CD14-positive monocyte (primary cell): ENCODE results near the gene ESPN. TPM values are rescaled to one million over a fixed set of nuclear protein-coding genes. Genes with fewer than 3 reads are reported as not detected.

Experiments
- DNase-seq, 3 donors: peaks; one replicate each; pipeline ENCODE4 v3.0.0-alpha.2; 2011 to 2022
- H2AFZ ChIP-seq: 2 replicates; pipeline ENCODE4 v1.6.0; 2012; ENCODE audit warnings: mild to moderate bottlenecking, low read depth, low read length, inconsistent platforms; ENCODE audit not compliant: insufficient read depth, poor library complexity, severe bottlenecking
- H3K27ac ChIP-seq, 2 donors: 1 replicate in 1 of 2; 2 replicates in 1 of 2; pipeline ENCODE4 v1.5.1; 2012 to 2013; ENCODE audit warnings: low read length in 2 of 2, control low read depth in 1 of 2, inconsistent platforms in 1 of 2, low read depth in 1 of 2, mild to moderate bottlenecking in 1 of 2
- H3K27me3 ChIP-seq, 2 donors: one replicate each; pipeline versions ENCODE4 v1.6.0 to v1.6.1; 2011 to 2013; ENCODE audit warnings: low read length in 2 of 2; ENCODE audit not compliant: control insufficient read depth in 2 of 2, insufficient read depth in 2 of 2
- H3K36me3 ChIP-seq, 2 donors: replicated peaks in 1 of 2; 1 replicate in 1 of 2; 2 replicates in 1 of 2; pipeline versions ENCODE4 v1.5.1 to v1.6.1; 2012 to 2013; ENCODE audit warnings: low read length in 2 of 2, control low read depth in 1 of 2, inconsistent platforms in 1 of 2, mild to moderate bottlenecking in 1 of 2; ENCODE audit not compliant: insufficient read depth in 2 of 2, control insufficient read depth in 1 of 2
- H3K4me1 ChIP-seq, 2 donors: 1 replicate in 1 of 2; 2 replicates in 1 of 2; pipeline versions ENCODE4 v1.5.1 to v1.6.1; 2012 to 2013; ENCODE audit warnings: low read length in 2 of 2, control low read depth in 1 of 2, inconsistent platforms in 1 of 2, mild to moderate bottlenecking in 1 of 2, moderate library complexity in 1 of 2; ENCODE audit not compliant: insufficient read depth in 2 of 2, control insufficient read depth in 1 of 2
- H3K4me2 ChIP-seq: replicated peaks from 2 replicates; pipeline ENCODE3; 2012; ENCODE audit warnings: low read length, moderate library complexity, mild to moderate bottlenecking; ENCODE audit not compliant: poor library complexity, severe bottlenecking; ENCODE audit errors: extremely low read depth
- H3K4me3 ChIP-seq, 3 experiments: fragments of 200-600 bp in 1 of 3; sonication (generic) in 1 of 3; replicated peaks in 1 of 3; 1 replicate in 2 of 3; 2 replicates in 1 of 3; pipeline ENCODE4 v1.5.1; 2011 to 2013; ENCODE audit warnings: low read length in 3 of 3, mild to moderate bottlenecking in 3 of 3, control low read depth in 2 of 3, low read depth in 2 of 3, inconsistent platforms in 1 of 3, moderate library complexity in 1 of 3
- H3K79me2 ChIP-seq: 2 replicates; pipeline ENCODE4 v1.6.0; 2012; ENCODE audit warnings: mild to moderate bottlenecking, control low read depth, inconsistent platforms, low read length, moderate library complexity; ENCODE audit not compliant: insufficient read depth
- H3K9ac ChIP-seq: 2 replicates; pipeline ENCODE4 v1.6.0; 2017; ENCODE audit warnings: low read length, mild to moderate bottlenecking; ENCODE audit not compliant: insufficient read depth, poor library complexity, severe bottlenecking
- H3K9me3 ChIP-seq, 2 donors: replicated peaks in 1 of 2; 1 replicate in 1 of 2; 2 replicates in 1 of 2; pipeline versions ENCODE4 v1.5.1 to v1.6.1; 2012 to 2013; ENCODE audit warnings: low read length in 2 of 2, control low read depth in 1 of 2; ENCODE audit not compliant: control insufficient read depth in 1 of 2, insufficient read depth in 1 of 2
- H4K20me1 ChIP-seq: 2 replicates; pipeline ENCODE4 v1.6.0; 2012; ENCODE audit warnings: mild to moderate bottlenecking, low read length, control low read depth, moderate library complexity; ENCODE audit not compliant: insufficient read depth
- H3K27ac Mint-ChIP-seq, 7 donors: one replicate each; pipeline ENCODE4 v1.8.0; 2020; ENCODE audit warnings: mild to moderate bottlenecking in 7 of 7, mixed read lengths in 7 of 7, moderate library complexity in 6 of 7, inconsistent platforms in 2 of 7
- H3K27me3 Mint-ChIP-seq, 3 donors: one replicate each; pipeline ENCODE4 v1.8.0; 2021 to 2022; ENCODE audit warnings: low read depth in 3 of 3, mild to moderate bottlenecking in 3 of 3, mixed read lengths in 3 of 3, moderate library complexity in 3 of 3, inconsistent platforms in 1 of 3
- H3K36me3 Mint-ChIP-seq, 2 donors: one replicate each; pipeline ENCODE4 v1.8.0; 2020; ENCODE audit warnings: mixed read lengths in 2 of 2, inconsistent platforms in 1 of 2, mild to moderate bottlenecking in 1 of 2
- H3K4me1 Mint-ChIP-seq: one replicate; pipeline ENCODE4 v1.8.0; 2020; ENCODE audit warnings: mild to moderate bottlenecking, mixed read lengths
- H3K4me3 Mint-ChIP-seq, 2 donors: one replicate each; pipeline ENCODE4 v1.8.0; 2020; ENCODE audit warnings: mild to moderate bottlenecking in 2 of 2, mixed read lengths in 2 of 2, moderate library complexity in 1 of 2
- H3K9me3 Mint-ChIP-seq, 7 donors: one replicate each; pipeline ENCODE4 v1.8.0; 2020 to 2022; ENCODE audit warnings: mixed read lengths in 7 of 7, mild to moderate bottlenecking in 6 of 7, moderate library complexity in 6 of 7, inconsistent platforms in 2 of 7
- WGBS: methylation state at CpG from one replicate; pipeline ENCODE4 v1.1.5; 2013; ENCODE audit warnings: missing lambda C conversion rate; ENCODE audit not compliant: insufficient coverage; 5-methylcytosine and 5-hydroxymethylcytosine counted together
- intact Hi-C, 2 donors: fragments of 100-400 bp; cut with micrococcal nuclease; formaldehyde crosslinking; loops; one replicate each; pipeline versions ENCODE4 v1.15.0 to v1.15.1; 2023
- polyA plus RNA-seq, 3 donors: library from polyadenylated mRNA; depleted of rRNA in 1 of 3; unstranded in 2 of 3; stranded (reverse) in 1 of 3; fragments of 300-500 nt in 2 of 3; fragments of >200 nt in 1 of 3; fragmentation: Illumina TruSeq in 2 of 3; gene quantifications; 1 replicate in 2 of 3; 2 replicates in 1 of 3; pipeline ENCODE4 v1.2.3, GENCODE V29; 2012 to 2021
- TF ChIP-seq, protein P1 (sequence below): fragments of 200-600 bp; IDR thresholded peaks from one replicate; pipeline ENCODE4 v1.8.0; 2022; ENCODE audit warnings: antibody characterized with exemption, mild to moderate bottlenecking

Gene ESPN
- polyA plus RNA-seq, 3 donors: not detected

DNA sequence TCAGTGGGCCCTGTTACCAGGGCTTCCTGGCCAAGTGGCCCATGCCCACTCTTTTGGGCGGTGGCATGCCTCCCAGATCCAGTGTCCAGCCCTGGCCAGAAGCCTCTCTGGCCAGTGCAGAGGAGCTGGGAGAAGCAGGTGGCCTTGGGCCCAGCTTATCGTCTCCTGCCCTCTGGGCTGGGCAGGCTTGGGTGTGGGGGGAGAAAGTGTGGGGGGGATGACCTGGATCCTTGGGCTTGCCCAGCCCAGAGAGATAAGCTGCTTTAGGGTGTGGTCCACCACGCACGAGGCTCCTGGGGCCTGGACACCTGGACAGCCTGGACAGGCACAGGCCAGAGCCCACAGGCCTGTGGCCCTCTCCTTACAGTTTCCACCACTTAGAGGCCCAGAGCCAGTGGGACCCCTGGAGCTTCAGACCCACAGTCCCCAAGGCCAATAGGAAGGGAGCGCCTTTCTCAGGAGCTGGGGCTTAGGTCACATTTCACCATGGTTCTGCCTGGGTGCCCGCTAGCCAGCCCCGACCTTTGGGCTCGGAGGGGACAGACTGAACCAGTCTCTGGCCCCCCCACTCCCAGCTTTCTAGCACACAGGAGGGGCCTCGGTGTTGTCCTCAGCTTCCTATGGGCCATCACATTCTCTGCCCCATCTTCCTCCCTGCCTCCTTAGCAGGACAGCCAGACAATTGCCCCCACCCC lies 1.8 kb downstream of the ESPN start:
- H3K9me3 Mint-ChIP-seq: peaks cover 0 to 9% (median 3%) of the 10 kb centered on the region in 7 donors
- intact Hi-C loops: no loop called here
- TF ChIP-seq, protein P1, sequence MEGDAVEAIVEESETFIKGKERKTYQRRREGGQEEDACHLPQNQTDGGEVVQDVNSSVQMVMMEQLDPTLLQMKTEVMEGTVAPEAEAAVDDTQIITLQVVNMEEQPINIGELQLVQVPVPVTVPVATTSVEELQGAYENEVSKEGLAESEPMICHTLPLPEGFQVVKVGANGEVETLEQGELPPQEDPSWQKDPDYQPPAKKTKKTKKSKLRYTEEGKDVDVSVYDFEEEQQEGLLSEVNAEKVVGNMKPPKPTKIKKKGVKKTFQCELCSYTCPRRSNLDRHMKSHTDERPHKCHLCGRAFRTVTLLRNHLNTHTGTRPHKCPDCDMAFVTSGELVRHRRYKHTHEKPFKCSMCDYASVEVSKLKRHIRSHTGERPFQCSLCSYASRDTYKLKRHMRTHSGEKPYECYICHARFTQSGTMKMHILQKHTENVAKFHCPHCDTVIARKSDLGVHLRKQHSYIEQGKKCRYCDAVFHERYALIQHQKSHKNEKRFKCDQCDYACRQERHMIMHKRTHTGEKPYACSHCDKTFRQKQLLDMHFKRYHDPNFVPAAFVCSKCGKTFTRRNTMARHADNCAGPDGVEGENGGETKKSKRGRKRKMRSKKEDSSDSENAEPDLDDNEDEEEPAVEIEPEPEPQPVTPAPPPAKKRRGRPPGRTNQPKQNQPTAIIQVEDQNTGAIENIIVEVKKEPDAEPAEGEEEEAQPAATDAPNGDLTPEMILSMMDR: no peak
- DNase-seq: no peak
- Histone ChIP-seq H3K9me3 (peaks cover 0 to 5% of the 10 kb centered on the region in 2 donors), H3K27ac (no peak overlapping the region), H4K20me1 (no peaks in the 10 kb centered on the region), H3K4me3 (no peak overlapping the region), H3K27me3 (peaks cover 15 to 49% of the 10 kb centered on the region in 2 donors), H3K4me1 (peaks cover 0 to 6% of the 10 kb centered on the region in 2 donors), H3K9ac (no peak overlapping the region), H3K36me3 (no peaks in the 10 kb centered on the region), H2AFZ (no peak overlapping the region), H3K79me2 (no peaks in the 10 kb centered on the region), H3K4me2 (no peak overlapping the region)
- peaks cover 57 to 80% (median 59%) of the 10 kb centered on the region in 3 donors for H3K27me3 Mint-ChIP-seq
- whole genome bisulfite sequencing: 94% methylated on average over 9 of the region's 9 CpGs
- no peaks in the 10 kb centered on the region for H3K36me3 Mint-ChIP-seq
- H3K27ac Mint-ChIP-seq: no peak overlapping the region
- peaks cover 6% of the 10 kb centered on the region for H3K4me1 Mint-ChIP-seq
- peak overlapping the region in 1 of 2 donors; percentile 63 for H3K4me3 Mint-ChIP-seq

DNA sequence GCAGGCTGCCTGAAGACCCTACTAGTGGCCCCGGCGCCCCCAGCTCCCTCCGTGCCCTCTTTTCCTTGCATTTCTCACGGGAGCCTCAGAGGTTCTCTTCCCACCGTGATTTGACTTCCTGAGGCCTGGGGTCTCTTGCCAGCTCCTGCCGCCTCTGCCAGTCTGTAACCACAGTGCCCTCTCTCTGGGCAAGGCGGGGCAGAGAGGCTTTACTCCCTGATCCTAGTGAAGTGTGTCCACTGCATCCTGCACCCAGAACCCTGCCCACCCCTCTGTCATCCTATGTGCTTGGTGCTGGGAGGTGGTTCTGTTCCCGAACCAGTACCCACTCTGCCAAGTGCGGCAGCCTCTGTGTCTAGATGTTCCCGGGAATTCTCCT lies 2.4 kb downstream of the ESPN start:
- Mint-ChIP-seq H3K27ac (peak overlapping the region in 1 of 7 donors; percentile 50), H3K36me3 (no peaks in the 10 kb centered on the region), H3K4me3 (no peak overlapping the region), H3K4me1 (peaks cover 6% of the 10 kb centered on the region), H3K9me3 (peaks cover 0 to 9% (median 2%) of the 10 kb centered on the region in 7 donors), H3K27me3 (peaks cover 53 to 78% (median 55%) of the 10 kb centered on the region in 3 donors)
- Histone ChIP-seq H3K4me2 (no peak overlapping the region), H3K9ac (no peak overlapping the region), H3K27me3 (peaks cover 10 to 44% of the 10 kb centered on the region in 2 donors), H3K4me1 (peaks cover 0 to 6% of the 10 kb centered on the region in 2 donors), H2AFZ (no peak overlapping the region), H3K79me2 (no peaks in the 10 kb centered on the region), H3K27ac (no peak overlapping the region), H3K9me3 (no peaks in the 10 kb centered on the region), H3K4me3 (no peak overlapping the region), H4K20me1 (no peaks in the 10 kb centered on the region), H3K36me3 (no peaks in the 10 kb centered on the region)
- intact Hi-C loops: no loop called here
- WGBS: 74% methylated on average over 7 of the region's 10 CpGs
- DNase-seq: no peak
- TF ChIP-seq, protein P1: no peak
